Adrenal gland (tissue), 12 donors: ENCODE data around the gene TENT4B. TPM values are rescaled to one million over a fixed set of nuclear protein-coding genes. Genes with fewer than 3 reads are reported as not detected.

Source experiments
- DNase-seq, 7 donors: peaks; one replicate each; pipeline ENCODE4 v3.0.0-alpha.2; 2019 to 2020
- H3K27ac ChIP-seq, 5 donors: fragments of 200-600 bp; sonication (generic) in 4 of 5; 1 replicate in 3 of 5; 2 replicates in 2 of 5; pipeline versions ENCODE4 v1.5.1 to v1.8.0; 2016 to 2020; ENCODE audit warnings: mild to moderate bottlenecking in 1 of 5
- H3K27me3 ChIP-seq: fragments of 200-600 bp; 2 replicates; pipeline ENCODE4 v1.8.0; 2021
- H3K36me3 ChIP-seq, 2 donors: fragments of 200-600 bp; replicated peaks in 1 of 2; 1 replicate in 1 of 2; 2 replicates in 1 of 2; pipeline versions ENCODE4 v1.5.1 to v1.8.0; 2018 to 2022
- H3K4me1 ChIP-seq, 2 donors: fragments of 200-600 bp; replicated peaks in 1 of 2; 1 replicate in 1 of 2; 2 replicates in 1 of 2; pipeline versions ENCODE4 v1.5.1 to v1.8.0; 2018 to 2021
- H3K4me3 ChIP-seq, 4 donors: fragments of 200-600 bp; sonication (generic) in 3 of 4; one replicate each; pipeline ENCODE4 v1.5.1; 2016 to 2018
- H3K9me3 ChIP-seq, 3 donors: fragments of 200-600 bp; sonication (generic) in 1 of 3; replicated peaks in 1 of 3; 1 replicate in 2 of 3; 2 replicates in 1 of 3; pipeline versions ENCODE4 v1.5.1 to v1.8.0; 2016 to 2021
- CTCF ChIP-seq, 6 experiments: fragments of 450-650 bp in 4 of 6; fragments of 200-600 bp in 2 of 6; sonication (generic) in 1 of 6; IDR thresholded peaks; 1 replicate in 5 of 6; 2 replicates in 1 of 6; pipeline versions ENCODE4 v1.5.1 to v1.8.0; 2016 to 2021; ENCODE audit warnings: antibody characterized with exemption in 6 of 6, mild to moderate bottlenecking in 2 of 6, moderate library complexity in 1 of 6
- POLR2A ChIP-seq, 2 donors: fragments of 450-650 bp; IDR thresholded peaks; one replicate each; pipeline ENCODE4 v1.6.1; 2017; ENCODE audit warnings: antibody characterized with exemption in 2 of 2, mild to moderate bottlenecking in 2 of 2, moderate library complexity in 1 of 2
- WGBS, 4 donors: extraction: QIAGEN DNeasy Blood & Tissue Kit in 2 of 4; methylation state at CpG; one replicate each; pipeline versions ENCODE4 v1.1.5 to v1.1.7; 2013 to 2017; 5-methylcytosine and 5-hydroxymethylcytosine counted together
- intact Hi-C, 2 donors: fragments of 100-400 bp; cut with DNase I; formaldehyde crosslinking; loops; one replicate each; pipeline versions ENCODE4 v1.14.1 to v1.15.0; 2022 to 2023
- polyA plus RNA-seq, 3 donors: library from polyadenylated mRNA; stranded (reverse); fragments of 200-250 nt in 2 of 3; fragments of 350-450 nt in 1 of 3; fragmentation: Illumina TruSeq in 1 of 3; extraction: RNeasy Lipid Tissue Mini Kit (QIAGEN cat#74804) in 1 of 3; gene quantifications; one replicate each; pipeline ENCODE4 v1.2.3, GENCODE V29; 2013 to 2014
- total RNA-seq, 9 donors: library from RNA; depleted of rRNA in 4 of 9; stranded (reverse); fragments of >200 nt in 4 of 9; fragments of 120-200 nt in 1 of 9; fragmentation: NEBNext Ultra II Directional in 1 of 9; extraction: Animal tissue kit (Norgen Biotek cat#: 25700) in 1 of 9; gene quantifications; one replicate each; pipeline versions ENCODE4 v1.1.0 to v1.2.4, GENCODE V29; 2013 to 2023
- donor health status: healthy with polysubstance abuse.
- donor health status: Bipolar disorder and iron deficiency.
- donor health status: DM: yes; HTN: yes; CAD: no.
- donor health status: DM: no; HTN: no; CAD: no.
- donor health status: DM: no; HTN: no; CAD: no.
- donor health status: DM: yes; HTN: yes; CAD: no.

The TENT4B gene
- total and polyA plus RNA-seq, 12 donors: 4.2 to 27.8 (median 13.4) TPM

- Histone ChIP-seq H3K27me3 (no peaks in the 10 kb centered on the region), H3K27ac (no peak overlapping the region), H3K4me3 (no peak overlapping the region), H3K9me3 (no peaks in the 10 kb centered on the region), H3K4me1 (peaks cover 0 to 2% of the 10 kb centered on the region in 2 donors), H3K36me3 (no peaks in the 10 kb centered on the region)
- intact Hi-C loops: no loop called here
- 81 to 94% (median 86%) methylated on average over 13 to 15 of the region's 15 CpGs for WGBS, 4 donors
- TF ChIP-seq POLR2A (IDR thresholded peaks at IDR 0.05) (no peak), CTCF (IDR thresholded peaks at IDR 0.05) (no peak)
- DNase-seq: no peak
Measured at GRCh38 chr16:50271148-50272041, 118.3 kb downstream of the TENT4B start.

GRCh38 chr16:50272111-50272571 lies 119.0 kb downstream of the TENT4B start:
- no peak overlapping the region for H3K27ac ChIP-seq
- TF ChIP-seq CTCF (IDR thresholded peaks at IDR 0.05) (no peak), POLR2A (IDR thresholded peaks at IDR 0.05) (no peak)
- H3K9me3 ChIP-seq: no peaks in the 10 kb centered on the region
- no peaks in the 10 kb centered on the region for H3K4me1 ChIP-seq
- no peaks in the 10 kb centered on the region for H3K36me3 ChIP-seq
- no peak for DNase-seq
- no peak overlapping the region for H3K4me3 ChIP-seq
- intact Hi-C loops: no loop called here
- WGBS, 4 donors: 74 to 100% (median 81%) methylated on average over 3 to 7 of the region's 7 CpGs
- no peaks in the 10 kb centered on the region for H3K27me3 ChIP-seq

- no peak for DNase-seq
- Histone ChIP-seq H3K4me1 (no peaks in the 10 kb centered on the region), H3K4me3 (no peak overlapping the region), H3K36me3 (no peaks in the 10 kb centered on the region), H3K9me3 (no peaks in the 10 kb centered on the region), H3K27me3 (no peaks in the 10 kb centered on the region), H3K27ac (no peak overlapping the region)
- WGBS, 4 donors: 81 to 90% (median 88%) methylated on average over 5 of the region's 5 CpGs; no CpG with 5 or more reads in 1 of the 4 donors
- intact Hi-C loops: no loop called here
- no peak for TF ChIP-seq CTCF (IDR thresholded peaks at IDR 0.05)
- no peak for TF ChIP-seq POLR2A (IDR thresholded peaks at IDR 0.05)
Measured at GRCh38 chr16:50272687-50273381, 119.7 kb downstream of the TENT4B start.

GRCh38 chr16:50273382-50273690 lies 120.2 kb downstream of the TENT4B start:
- WGBS, 4 donors: 73 to 100% (median 90%) methylated on average over 2 of the region's 2 CpGs; no CpG with 5 or more reads in 1 of the 4 donors
- no peaks in the 10 kb centered on the region for H3K36me3 ChIP-seq
- intact Hi-C loops: no loop called here
- H3K9me3 ChIP-seq: no peaks in the 10 kb centered on the region
- H3K27ac ChIP-seq: no peak overlapping the region
- no peak for TF ChIP-seq POLR2A (IDR thresholded peaks at IDR 0.05)
- no peak for TF ChIP-seq CTCF (IDR thresholded peaks at IDR 0.05)
- H3K4me1 ChIP-seq: no peaks in the 10 kb centered on the region
- no peak overlapping the region for H3K4me3 ChIP-seq
- DNase-seq: no peak
- no peaks in the 10 kb centered on the region for H3K27me3 ChIP-seq
